GM21423 (cell line): Measurements from ENCODE around the gene YIF1A.
A peak's percentile ranks its signal among the peaks of the same experiment; 100 is the strongest.
"Not testable (repeated sequence)": the region's sequence is repeated elsewhere in the genome, so short reads cannot be mapped to it uniquely, and the experiment has no call there.

Experiments
- ATAC-seq: cut with Tn5 transposase; IDR thresholded peaks from one replicate; pipeline ENCODE4 v1.9.1; 2021; ENCODE audit warnings: mild to moderate bottlenecking, moderate library complexity; ENCODE audit not compliant: unreplicated experiment

Gene YIF1A

DNA sequence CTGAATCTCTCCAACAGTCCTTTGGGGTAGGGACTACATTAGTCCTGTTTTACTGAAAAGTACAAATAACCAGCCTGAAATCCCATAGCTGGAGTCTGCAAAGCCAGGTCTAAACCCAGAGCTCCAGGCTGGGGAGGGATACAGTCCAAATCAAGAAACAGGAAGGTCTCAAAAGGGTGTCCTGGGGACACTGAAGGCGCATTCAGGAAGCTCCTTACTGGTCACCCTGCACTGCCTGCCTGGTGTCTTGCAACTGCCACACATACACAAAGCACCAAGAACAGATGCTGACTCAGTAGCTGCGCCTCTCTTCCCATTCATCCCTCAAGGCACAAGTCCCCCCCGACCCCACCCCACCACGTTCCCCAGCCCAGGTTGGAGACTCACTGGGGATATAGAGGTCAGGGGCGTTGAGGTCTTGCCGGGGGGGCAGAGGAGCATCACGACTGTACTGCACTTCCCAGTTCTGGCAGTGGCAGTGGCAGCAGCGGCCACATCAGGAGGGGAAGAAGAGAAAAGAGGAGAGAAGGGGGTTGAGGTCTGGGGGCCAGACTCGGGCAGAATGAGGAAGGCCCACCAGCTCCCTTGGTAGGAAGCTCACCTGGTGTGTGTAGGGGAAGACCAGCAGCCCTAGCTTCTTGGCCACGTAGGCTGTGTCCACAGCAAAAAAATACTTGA, 1.6 kb downstream of the YIF1A start:
- no peak for ATAC-seq

DNA sequence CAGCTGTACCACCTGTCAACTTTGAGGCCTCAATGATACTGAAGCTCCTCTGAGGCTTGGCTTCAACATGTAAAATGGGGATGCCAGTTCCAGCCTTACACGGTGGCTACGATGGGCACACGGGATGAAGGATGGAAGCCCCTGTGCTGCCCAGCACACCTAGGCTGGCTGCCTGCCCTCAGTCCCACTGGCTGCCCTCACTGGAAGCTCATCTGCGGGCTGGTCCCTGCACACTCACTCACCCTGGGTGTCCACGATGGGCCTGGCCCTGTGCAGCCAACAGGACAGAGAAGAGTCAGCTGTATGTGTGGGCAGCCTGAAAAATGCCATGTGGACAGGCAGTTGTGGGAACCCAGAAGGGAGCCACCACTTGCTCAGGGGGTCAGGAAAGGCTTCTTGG, 2.2 kb downstream of the YIF1A start:
- no peak for ATAC-seq

DNA sequence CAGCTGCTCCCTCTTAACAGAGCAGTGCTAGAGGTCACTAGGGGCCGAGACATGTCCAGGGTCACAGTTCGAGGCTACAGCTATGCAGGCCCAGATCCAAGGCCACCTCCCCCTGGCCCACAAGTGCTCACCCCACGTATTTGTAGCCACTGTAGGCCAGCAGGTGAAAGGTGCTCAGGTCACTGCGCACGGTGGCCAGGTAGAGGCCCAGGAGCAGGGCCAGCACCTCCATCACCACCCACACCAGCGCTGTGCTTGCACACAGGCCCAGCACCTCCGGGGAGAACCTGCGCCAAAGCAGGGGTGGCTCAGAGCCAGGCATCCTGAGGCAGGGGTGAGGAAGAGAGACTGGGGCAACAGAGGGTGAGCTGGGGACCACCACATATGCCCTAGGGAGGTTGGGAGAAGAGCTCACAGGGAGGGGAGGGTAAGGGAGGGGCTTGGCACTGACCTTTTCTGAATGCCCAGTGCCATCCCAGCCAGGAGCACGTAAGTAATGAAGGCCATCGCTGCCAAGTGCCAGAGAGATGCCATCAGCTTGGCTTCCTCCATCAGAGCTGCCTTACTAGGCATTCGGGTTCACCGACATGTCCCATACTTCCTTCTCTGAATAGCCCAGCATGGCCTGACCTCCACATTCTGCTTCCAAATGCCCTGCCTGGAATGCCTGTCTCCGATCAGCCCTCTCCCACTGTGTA, 3.5 kb downstream of the YIF1A start:
- no peak for ATAC-seq

DNA sequence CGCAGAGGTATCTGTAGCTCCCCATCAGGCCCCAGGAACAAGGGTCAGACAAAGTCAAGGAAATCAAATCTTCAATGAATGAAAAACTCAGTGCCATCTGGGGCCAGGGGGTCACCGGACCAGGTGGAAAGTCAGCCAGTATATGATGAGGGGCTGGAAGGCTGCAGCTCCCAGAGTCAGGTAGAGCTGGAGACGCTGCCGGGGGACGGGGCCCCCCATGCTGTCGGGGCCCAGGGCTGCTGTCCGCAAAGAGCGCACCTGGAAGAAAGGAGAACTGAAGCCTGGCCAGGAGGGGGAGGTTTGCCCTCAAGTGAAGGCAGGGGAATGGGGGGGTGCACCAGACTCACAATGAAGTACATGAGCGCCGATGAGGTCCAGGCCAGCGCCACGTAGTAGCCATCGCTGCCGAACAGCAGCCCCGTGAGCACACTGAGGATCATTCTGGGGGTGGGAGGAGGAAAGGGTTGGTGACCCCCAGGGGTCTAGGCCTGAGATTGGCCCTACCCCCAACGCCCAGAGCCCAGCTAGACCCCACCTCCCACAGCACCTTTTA, 4.3 kb downstream of the YIF1A start:
- no peak for ATAC-seq

DNA sequence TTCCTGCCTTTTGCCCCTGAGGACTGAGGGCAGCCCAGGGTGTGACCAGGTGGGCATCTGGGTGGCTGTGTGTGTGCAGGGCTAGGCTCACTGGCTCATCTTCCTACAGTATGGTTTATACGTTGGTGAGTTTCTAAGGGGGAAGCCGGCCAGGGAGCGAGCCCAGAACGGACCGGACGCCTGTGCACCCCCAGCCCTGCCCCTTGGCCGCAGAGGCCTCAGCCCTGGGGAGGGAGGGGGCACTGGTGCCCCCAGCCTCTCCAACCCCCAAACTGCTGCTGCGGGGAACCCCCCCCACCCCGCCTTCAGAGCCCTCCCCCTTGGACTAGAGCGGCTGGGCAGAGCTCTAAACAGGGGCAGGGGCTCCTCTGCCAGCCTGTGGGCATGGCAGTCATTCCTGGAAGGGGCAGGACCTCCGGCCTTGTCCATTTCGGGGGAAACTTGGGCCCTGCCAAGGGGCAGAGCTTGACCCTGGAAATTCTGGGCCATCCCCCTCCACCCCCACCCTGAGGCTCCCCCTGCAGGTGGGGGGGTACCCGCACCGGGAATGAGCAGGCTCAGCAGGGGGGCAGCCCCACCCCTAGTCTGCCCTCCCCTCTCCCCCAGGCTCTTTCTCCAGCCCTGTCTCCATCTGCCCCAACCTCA, 5.4 kb downstream of the YIF1A start:
- no peak for ATAC-seq

DNA sequence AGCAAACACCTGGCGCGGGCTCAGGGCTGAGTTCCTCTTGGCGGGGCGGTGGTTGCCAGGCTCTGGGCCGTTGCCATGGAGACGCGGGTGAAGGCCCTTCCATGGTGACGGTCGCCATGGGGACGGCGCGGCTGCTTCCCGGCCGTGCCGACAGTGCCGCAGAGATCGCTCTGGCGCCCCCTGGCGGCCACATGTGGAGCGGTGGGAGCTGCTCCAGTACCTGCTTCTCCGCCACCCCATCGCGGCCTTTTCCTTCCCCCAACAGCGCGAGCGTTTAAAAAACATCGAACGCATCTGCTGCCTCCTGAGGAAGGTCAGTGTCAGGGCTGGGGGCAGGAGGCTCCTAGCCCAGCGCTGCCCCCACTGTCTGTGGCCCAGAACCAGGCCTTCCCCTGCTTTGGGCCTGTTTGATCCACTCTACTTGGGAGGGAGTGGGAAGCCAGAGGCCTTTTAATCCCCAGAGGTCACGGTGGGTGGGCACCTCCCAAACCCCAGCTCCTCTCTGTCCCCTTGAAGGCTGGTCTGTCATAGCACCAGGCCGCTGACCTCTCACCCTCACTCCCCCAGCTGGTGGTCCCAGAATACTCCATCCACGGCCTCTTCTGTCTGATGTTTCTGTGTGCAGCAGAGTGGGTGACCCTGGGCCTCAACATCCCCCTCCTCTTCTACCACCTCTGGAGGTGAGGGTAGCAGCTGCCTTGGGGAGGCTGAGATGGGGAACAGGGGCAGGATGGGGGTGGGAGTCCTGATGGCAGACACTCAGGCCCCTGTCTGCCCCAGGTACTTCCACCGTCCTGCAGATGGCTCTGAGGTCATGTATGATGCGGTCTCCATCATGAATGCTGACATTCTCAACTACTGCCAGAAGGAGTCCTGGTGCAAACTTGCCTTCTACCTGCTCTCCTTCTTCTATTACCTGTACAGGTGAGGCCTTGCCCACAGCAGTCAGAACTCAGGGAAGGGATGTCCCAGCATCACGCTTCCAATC, 6.2 kb downstream of the YIF1A start:
- ATAC-seq: peak; percentile 79

DNA sequence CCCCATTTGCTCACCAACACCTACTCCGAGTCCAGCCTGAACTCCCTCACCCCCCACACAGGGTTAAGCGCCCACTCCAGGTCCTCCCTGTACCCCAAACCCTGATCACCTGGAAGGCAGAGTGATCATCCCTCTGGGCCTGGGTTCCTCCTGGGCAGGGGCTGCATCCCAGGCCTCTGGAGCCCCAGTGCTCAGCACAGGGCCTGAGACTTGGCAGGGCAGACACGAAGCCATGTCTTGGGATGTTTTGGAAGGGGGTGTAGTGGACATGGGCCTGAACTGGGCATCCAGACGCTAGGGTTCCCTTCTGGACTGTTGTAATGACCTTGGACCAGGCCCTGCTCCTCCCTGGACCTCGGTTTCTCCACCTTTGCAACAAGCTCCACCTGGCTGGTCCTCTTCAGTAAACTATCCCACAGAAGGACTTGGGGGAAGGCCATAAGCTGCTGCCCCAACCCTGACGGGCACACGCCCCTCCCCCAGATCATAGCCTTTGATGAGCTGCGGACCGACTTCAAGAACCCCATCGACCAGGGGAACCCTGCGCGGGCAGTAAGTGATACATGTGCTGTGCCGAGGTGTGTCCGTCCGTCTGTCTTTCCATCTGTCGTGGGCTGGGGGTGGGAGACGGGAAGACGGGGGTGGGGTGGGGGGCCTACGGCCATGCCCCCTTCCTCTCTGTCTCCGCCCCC, 7.0 kb downstream of the YIF1A start:
- no peak for ATAC-seq

DNA sequence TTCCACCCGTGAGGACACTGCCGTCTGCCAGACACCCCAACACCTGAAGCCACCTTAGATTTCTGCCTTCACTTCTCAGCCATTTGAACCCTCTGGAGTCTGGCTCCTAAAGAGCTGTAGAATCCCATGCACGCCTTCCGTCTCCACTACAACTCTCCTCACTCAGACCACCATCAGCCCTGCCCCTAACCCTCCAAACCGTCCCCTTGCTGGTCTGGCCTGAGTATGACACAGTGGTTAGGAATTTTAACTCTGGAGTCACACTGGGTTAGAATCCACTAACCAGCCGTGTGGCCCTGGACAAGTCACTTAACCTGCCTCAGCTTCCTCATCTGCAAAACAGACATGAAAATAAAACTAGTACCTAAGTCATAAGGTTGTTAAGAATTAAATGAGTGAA, 7.9 kb downstream of the YIF1A start:
- no peak for ATAC-seq

DNA sequence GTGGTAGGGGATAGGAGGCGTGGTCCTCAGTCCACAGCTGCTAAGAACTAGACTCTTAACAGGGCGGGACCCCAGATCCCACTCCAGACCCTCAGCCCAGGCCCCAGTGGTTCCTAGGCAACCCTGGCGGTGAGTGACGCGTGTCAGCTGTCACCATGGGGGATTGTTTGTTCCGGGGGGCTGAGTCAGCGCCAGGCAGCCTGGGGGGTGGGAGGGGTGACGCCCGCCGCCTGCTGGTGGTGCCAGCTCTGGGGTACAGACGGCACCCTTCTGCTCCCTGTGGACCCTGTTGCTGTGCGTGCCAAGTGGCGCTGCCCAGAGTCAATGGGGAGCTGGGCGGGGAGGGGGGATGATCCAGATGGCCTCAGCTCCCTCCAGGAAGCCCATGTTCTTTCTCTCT, 8.5 kb downstream of the YIF1A start:
- no peak for ATAC-seq

DNA sequence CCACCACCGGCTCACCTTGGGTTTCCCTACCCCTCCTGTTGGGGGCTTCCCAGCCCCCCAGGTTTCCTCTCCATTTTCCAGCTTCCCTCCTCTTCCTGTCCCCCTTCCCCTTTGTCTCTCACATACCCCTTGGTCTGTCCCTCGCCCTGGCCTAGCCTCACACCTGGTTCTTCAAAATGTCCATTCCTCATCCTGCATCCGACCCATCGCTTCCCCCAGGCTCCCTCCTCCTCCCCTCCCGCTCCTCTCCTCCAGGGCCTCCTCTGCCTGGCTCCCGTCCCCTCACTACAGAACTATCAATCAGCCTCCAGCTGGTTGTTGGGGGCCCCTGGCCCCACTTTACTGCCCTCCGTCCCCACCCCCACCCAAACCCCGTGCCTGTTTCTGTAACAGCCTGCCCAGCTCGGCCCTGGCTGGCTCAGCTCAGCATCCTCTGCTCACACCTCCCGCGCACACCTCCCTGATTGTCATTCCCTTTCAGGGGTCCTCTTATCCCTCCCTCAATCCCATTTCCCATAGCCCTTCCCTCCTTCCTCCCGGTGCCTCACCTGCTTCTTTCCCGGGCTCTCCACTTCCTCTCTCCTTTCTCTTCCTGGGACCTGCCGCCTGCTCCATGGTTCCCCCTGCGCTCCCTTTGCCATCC, 9.7 kb downstream of the YIF1A start:
- no peak for ATAC-seq

DNA sequence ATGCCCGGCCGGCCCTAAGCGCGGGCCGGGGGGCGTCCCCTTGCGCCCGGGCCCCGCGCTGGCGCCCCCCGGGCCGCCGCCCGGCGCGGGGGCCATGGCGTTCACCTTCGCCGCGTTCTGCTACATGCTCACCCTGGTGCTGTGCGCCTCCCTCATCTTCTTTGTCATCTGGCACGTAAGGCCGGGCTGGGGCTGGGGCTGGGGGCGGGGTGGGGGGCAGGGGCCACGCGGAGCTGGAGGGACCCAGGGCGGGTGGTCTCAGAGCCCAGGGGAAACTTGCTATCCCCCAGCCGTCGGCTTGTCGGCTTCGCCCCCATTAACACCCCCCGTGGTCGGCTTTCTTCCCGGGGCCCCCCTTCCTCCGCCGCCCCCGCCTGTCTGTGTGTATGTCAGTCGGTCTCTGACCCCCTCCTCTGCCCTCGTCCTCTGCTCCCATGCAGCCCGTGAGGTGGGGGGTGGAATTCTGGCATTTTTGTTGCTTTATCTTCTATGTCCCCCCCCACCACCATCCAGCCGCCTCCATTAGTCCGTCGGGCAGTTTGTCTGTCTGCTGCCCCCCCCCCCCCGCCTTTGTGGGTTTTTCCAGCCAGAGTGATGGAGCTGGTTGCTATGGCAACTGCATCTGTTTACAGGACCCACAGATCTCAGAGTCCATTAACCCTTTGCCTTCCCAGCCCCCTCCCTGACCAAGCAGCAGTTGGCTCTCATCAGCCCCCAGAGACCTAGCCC, 10.4 kb downstream of the YIF1A start:
- ATAC-seq: no peak

DNA sequence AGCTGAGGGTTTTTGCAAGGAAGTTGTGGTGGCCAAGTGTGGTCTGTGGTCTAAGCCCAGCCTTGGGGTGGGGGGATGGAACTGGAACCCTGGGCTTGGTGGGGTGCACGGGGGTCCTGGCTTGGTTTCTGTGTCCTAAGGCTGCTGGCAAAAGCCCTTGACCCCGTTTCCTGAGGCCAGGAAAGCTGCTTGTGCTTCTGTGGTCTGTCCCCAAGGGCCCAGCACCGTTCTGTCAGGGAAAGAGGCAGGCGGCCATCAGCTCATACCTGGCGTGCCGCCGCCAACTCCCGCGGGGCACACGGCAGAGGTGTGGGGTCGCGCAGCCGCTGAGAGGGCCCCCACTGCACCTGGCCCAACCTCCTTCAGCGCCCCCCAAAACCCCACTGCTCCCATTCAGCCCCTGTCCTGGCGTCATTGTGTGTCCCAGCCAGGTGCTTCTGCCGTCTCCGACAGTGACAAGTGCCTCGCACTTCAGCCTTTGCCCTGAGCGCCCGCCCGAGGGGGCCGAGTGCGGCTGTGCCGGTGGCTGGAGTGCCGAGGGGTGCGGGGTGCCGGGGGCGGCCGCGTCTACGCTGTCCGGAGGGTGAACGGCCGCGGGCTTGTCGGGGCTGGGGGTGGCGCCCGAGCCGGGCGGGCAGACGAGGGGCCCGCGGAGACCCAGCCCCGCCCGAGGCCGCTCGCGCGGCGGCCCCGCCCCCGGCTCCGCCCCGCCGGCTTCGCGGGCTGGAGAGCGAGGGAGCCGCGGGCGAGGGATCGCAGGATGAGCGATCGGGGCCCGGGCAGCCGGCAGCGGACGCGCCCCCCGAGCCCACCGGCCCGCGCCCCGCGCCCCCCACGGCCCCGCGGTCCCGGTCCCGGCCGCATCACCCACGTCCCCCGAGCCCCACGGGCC, 11.2 kb downstream of the YIF1A start, which contains the start of gene CNIH2:
Gene CNIH2 (plus strand): TSS at position 705 of the 892 bp plus-strand sequence. CDS start 282 bp downstream, outside the sequence.
- no peak for ATAC-seq

DNA sequence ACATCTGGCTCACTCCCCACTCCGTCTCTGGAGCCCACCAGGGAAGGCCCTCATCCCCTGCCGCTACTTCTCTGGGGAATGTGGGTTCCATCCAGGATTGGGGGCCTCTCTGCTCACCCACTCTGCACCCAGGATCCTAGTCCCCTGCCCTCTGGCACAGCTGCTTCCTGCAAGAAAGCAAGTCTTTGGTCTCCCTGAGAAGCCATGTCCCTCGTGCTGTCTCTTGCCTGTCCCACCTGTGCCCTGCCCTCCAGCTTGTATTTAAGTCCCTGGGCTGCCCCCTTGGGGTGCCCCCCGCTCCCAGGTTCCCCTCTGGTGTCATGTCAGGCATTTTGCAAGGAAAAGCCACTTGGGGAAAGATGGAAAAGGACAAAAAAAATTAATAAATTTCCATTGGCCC, 11.9 kb downstream of the YIF1A start:
- ATAC-seq: not testable (repeated sequence)

DNA sequence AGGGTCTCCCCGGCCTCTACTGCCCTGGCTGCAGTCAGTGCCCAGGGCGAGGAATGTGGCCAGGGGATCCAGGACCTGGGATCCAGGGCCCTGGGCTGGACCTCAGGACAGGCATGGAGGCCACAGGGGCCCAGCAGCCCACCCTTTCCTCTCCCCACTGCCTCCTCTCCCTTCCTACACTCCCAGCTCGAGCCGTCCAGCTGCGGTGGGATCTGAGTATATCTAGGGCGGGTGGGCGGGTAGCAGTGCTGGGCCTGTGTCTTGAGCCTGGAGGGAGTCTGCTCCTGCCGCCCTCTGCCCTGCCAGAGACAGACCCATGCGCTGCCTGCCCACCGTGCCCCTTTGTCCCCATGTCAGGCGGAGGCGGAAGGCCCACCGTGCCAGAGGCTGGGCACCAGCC, 12.3 kb downstream of the YIF1A start:
- ATAC-seq: not testable (repeated sequence)

DNA sequence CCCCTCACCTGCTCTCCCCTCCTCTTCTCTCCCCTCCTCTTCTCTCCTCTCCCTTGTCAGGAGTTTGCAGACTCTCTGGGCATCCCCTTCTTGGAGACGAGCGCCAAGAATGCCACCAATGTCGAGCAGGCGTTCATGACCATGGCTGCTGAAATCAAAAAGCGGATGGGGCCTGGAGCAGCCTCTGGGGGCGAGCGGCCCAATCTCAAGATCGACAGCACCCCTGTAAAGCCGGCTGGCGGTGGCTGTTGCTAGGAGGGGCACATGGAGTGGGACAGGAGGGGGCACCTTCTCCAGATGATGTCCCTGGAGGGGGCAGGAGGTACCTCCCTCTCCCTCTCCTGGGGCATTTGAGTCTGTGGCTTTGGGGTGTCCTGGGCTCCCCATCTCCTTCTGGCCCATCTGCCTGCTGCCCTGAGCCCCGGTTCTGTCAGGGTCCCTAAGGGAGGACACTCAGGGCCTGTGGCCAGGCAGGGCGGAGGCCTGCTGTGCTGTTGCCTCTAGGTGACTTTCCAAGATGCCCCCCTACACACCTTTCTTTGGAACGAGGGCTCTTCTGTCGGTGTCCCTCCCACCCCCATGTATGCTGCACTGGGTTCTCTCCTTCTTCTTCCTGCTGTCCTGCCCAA, 12.8 kb downstream of the YIF1A start:
- no peak for ATAC-seq

DNA sequence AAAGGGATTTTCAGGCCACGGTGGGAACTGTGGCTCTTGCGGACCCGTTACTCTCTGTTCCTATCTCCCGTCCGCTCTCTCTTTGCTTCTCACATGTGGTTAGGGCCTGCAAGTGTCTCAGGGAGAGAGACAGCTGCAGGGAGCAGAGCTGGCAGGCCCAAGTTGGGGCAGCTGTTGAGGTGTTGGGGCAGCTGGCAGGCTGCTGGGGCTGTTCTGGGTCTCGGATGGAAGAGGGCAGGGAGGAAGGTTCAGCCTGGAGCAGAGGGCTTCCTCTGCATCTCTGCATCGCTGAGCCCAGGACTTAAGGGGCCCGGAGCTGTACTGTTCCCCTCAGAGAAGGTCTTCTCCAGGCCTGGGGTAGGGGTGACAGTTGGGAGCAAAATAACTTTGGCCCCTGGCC, 13.5 kb downstream of the YIF1A start:
- ATAC-seq: no peak

DNA sequence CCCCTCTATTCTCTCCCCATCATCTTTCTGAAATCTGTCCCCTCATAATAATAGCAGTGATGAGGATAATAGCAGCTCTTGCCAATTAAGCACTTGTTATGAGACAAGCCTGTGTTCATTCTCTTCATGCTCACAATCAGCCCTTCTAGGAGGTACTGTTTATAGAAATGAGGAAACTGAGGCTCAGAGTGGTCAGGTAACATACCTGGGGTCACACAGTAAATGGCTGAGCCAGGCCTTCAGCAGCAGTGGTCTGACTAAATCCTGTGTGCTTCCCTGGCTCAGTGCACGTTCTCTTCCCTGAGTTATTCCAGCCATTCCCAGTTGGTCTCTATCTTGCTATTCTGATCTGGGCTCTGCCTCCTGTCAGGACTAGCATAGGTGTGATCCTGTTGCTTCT, 14.7 kb downstream of the YIF1A start:
- ATAC-seq: no peak
